HG02623 (cell line): ENCODE data around the gene KIAA0825.

Experiments used
- ATAC-seq: cut with Tn5 transposase; IDR thresholded peaks from one replicate; pipeline ENCODE4 v1.9.1; 2021; ENCODE audit warnings: moderate library complexity; ENCODE audit not compliant: unreplicated experiment

The KIAA0825 gene

DNA sequence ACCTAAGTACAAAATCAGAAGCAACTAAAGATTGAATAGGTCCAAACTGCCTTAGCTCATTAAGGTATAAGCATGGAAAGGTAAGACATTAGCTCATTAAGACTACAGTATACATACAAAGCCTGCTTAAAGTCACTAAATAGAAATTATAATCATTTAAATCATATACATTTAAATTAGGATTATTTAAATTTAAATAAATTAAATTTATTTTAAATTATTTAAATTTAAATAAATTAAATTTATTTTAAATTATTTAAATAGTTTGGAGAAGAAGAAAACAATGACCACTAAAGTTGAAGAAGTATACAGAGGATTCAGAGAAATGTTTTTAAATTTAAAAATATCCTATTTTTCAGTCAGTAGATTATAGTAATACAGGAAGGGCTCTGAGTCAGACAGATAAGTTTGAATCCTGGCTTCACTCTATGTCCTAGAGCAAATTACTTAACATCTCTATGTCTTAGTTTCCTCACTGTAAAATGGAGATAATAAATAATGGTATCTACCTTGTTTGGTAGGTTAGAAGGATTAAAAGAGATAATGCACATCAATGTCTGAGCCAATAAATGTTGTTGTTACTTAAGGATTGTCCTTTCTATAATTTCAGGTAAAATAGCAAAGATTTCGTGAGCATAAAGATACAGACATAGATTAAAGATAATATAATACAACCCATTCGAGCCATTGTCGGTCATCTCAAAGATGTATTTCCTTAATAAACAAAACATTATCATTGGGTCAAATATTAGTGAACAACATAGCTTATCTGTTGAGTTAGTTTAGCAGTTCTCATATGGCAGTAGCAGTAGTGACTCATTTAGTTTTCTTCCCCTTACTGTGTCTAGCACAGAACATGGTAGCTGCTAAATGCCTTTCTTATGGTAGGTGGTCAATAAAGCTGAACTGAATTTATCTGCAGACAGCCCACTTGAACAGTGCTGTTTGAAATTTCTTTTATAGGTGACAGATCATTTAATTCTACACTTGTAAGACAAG, 100.6 kb downstream of the KIAA0825 start:
- no peak for ATAC-seq

DNA sequence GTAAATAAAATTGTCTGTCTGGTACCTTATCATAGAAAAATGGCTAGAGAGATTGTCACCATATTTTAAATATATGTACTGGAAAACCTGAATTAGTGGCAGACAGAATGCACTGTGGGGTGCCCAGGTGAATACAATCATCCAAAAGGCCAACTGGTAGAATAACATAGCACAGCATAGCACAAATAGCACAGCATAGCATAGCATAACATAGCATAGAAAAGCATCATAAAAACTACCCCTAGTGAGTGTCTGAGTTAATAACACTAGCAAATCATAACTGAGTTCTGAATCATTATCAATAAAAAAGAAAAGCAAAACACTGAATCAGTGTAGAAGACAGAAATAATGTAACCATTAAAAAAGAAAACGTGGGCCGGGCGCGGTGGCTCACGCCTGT, 102.3 kb downstream of the KIAA0825 start:
- no peak for ATAC-seq

DNA sequence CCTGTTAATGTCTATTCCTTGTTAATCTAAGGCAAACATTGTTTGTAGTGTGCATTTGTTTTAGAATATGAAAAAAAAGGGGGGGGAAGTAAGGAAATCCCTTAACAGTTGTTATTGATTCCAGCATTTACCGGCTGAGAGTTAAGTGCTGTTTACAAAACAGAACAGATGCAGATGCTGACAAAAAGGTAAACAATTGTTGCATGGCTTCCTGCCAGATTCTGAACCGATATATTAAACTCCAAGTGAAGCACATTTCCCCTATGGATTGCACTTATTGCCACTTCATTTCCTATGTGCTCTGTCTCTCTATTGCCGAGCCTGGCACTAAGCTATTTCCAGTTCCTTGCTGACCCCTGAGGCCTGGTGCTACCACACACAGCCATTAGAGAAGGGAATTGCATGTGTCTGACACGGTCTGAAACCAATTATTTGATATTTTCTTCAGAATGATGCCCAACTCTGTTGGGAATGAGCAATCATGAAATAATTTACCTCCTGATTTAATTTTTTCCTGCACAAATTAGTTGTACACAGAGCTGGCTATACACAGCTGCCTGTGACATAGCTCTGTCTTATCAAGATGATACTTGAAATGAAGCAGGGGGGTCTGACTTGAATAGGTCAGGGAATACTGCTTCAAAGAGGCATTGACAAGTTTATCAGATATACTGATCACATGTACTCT, 109.8 kb downstream of the KIAA0825 start:
- no peak for ATAC-seq

DNA sequence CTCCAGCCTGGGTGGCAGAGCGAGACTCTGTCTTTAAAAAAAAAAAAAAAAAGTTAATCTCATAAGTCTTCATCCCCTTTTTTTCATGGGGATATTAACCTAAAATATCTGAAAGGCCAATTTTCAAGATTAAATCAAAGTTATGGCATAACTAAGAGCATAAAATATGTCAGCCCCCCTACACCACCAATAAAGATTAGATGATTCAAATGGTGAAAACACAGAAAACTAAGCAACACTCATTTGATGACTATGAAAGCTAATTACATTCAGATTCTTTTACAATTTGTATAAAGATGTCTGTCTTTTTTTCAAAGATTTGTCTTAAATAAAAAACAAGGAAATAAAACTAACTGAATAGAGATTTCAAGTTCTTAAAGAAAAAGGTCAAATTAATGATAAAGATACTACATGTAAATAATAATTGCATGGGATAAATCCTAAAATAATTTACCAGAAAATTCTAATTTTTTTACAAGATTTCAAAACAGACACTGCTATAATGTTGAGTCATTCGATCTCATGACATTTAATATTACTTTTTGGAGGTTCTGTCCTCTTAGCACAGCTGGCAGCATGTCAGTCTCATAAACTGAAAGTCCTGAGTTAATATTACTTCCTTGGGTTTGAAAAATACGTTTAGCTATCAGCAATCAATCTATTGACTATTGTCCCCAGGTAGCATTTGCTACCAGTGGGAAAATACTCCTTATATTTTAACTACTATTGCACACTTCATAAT, 112.9 kb downstream of the KIAA0825 start:
- ATAC-seq: no peak

DNA sequence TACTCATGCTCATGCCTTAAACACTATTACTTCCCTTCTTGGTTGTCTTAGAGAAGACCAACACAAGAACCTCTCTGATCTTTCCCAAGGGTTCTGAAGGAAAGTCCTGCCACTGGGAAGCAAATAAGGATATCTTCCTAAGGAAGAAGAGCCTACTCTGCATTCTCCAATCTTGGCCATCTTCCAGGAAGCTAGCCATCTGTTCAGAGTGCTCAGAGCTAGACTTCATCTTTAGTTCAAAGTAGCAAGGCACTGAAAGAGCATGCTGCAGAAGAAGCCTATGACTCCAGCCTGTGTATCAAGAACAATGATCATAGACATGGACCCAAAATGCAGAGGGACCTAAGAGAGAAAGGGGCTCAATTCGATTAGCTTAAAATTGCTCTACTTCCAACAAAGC, 114.7 kb downstream of the KIAA0825 start:
- no peak for ATAC-seq

DNA sequence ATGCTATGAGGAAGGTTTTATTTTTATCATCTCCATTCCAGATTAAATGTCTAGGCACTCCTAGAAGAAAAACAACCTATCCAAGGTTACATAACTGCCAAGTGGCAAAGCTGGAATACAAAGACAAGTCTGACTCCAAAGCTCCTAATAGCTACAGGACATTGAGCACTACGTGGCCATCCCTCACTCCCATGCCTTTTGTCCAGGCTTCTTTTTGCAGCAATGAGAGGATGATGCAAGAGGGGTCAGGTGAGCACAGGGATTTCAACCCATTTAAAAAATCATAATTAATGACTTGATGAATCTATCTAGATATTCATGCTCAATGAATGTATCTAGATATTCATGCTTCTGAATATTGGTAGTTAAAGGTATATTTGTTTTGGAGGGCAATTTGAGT, 117.0 kb downstream of the KIAA0825 start:
- no peak for ATAC-seq

DNA sequence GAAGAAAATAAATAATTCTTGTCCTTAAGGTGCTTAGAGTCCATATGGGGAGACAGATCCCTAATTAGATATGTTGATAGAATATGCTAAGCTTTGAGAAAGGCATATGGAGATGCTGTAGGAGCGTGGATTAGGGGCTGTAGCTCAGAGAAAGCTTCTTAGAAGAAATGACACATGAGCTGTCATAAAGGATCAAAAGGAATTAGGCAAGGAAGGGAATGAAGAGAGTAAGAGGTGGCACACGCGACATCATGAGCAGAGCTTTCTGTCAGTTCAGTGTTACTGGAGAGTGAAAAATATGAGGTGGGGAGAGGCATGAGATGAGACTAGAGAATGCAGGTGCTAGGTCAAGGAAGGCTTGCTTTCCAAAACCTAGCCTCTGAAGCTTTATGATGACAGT, 118.6 kb downstream of the KIAA0825 start:
- ATAC-seq: no peak

DNA sequence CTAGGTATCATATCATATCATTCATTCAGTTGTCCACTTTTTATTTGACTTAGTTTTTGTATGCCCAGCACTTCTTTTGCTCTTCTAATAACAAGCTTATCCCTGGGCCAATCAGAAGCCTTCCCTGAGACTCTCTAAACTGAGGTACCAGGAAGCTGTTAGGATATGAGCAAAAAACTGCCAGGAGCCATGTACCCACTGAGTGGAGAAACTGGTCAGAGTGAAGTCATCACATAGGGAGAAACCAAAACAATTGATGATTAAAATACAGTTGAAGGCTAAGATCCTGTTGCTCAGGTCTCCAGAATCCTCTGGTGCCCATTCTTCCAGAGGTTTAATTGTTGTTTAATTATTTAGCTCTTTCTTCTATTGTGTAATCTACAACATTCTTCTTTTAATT, 120.2 kb downstream of the KIAA0825 start:
- ATAC-seq: no peak

DNA sequence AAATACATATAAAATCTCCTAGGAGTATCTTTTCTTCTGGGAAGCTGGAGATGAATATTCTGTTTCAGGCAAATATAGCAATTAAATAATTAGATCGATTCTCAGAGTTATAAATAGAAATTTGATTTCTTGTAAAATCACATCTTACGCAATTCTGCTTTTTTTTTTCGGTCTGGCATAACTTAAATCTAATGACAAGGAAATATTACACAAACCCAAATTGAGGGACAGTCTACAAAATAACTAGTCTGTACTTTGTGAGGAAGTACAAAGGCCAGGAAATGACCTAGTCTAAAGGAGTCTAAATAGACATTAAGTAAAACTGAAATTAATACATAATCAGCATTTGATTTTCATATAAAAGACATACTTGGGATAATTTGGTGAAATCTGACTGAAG, 133.3 kb downstream of the KIAA0825 start:
- ATAC-seq: no peak

DNA sequence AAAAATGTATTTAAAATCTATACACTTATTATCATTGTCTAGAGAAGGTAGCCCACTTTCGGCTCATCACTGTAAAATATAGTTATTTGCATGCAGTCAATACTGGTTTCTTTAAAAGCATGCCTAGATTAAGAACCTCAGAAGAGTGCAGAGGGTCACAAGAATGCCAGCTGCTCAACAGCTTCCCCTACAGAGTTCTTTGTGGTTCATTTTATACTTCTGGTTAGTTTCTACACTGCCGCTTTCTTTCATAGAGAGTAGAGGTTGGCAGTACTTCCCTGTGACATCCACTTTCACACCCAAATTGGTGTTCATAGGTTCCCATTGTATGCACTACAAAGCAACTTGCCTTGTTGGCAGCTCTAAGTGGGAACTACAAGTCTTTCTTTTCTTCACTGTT, 137.3 kb downstream of the KIAA0825 start:
- ATAC-seq: no peak

DNA sequence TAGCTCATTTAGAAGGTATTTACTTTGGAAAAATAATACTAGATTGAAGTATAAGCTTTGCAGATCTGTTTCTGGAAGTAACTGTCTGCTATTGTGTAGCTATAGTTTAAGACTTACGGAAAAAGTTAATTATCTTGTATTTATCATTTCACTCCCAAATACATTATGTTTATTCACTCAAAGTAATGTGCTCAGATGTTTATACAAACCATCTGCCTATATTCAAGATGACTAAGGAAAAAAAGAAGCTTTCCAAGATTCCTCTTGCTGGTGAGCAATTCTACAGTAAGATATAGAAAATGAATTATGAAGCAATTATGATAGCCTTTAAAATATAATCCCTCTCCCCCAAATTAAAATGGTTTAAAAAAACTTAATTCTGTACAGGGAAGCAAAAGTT, 137.9 kb downstream of the KIAA0825 start:
- ATAC-seq: no peak

DNA sequence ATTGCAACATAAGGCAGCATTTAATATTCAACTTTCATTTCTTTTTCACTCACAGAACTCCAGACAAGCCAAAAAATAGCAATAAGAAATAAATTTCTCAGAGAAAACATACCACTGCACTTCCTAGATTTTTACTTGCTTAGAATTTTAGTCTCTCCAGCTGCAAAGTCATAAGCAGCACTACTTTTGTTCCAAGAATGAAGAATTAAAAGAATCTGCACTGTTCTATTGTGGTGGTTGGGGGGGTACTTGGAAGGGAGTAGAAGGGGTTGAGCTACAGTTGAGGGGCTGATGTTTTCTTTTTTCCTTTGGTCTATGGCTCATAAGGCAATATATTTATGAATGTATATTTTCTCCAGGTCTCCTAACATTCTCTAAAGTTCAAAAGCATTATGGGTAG, 144.5 kb downstream of the KIAA0825 start:
- ATAC-seq: no peak

DNA sequence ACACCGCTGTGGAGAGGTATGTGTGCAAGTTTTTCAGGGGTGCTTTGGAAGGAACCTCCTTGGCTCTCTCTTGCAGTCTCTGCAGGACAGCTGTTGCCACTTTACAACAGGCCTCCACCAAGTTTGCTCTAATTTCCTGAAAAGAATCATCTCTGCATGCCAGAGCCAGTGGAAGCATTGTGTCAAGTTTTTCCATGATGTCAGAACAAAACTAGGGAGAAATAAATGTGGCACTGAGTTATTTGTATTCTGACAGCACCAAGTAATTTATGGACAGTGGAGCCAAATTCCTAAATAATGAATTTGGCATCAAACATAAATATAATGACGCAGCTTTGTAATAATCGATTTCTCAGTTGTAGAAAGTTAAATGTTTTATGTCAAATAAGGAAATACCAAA, 146.9 kb downstream of the KIAA0825 start:
- ATAC-seq: no peak

DNA sequence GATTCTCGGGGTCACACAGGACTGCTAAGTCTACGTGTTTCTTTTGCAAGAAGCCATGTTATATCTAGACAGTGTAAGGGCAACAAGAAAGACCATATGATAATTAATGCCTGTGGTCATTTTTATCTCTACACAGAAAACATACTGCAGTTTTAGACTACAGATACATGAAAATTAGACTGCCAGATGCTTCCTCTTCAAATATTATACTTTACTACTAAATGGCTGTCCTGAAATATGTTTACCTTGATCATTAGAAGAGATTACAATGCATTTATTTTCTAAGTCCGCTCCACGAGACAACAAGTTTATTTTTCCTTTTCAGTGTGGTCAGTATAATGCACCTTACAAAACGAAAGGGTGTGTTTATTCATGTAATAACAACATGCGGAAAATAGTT, 147.6 kb downstream of the KIAA0825 start:
- ATAC-seq: no peak

DNA sequence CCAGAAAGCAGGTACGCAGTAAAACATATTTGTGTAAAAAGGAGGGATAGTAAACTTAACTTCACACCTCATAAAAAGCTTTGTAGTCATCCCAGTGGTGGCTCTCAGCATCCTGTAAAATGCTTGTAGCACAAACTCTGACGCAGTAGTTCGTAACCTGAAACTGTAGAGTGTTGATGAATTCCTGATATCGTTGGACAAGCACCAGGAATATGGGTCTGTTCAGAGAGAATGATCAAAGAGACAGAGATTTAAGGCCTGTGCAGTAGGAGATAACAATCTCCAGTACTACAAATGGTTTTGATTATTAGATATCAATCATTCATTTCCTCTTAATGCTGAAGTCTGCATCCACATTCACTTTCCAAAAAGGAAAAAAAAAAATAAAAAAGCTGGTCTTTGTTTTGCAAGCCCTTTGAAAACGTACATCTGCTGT, 148.5 kb downstream of the KIAA0825 start:
- ATAC-seq: no peak

DNA sequence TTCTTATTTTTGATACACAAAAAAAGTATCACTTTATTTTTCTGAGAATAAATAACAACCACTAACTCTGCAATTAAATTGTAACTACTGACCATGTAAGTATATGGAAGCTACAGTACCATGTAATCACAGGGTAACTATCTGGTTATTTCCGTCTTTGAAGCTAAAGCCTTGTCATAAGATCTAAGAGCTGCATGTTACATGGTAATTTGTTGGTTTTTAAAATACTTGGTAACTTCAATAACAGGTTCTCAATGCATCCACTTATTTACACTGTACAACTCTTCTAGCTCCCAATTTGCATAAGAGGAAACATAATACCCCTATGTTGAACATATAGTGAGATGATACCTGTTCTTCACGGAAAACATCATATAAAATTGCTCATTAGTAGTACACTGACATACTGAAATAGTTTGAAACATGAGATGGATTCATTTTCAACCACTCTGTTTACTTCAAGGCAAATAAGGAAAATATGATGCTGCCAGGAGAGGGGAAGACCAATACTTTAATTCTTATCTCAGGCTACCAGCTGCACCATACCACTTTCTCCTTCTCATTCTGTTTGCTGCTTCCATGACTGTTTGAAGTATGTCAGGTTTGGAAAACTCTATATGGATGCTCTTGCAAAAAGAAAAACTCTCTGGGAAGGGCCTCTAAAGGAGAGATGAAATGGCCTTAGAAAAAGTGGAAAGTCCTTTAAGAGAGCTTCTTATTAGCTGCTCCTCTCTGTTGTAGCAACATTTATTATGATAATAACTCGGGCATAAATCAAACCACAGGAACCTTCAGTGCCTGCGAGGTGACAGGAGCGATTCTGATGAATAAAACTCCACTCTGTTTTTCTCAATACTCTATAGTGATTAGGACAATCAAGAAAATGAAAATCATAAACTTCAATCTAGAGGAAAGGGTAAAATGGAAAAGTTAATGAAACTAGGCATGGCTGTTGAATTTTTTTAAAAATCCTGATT, 150.2 kb downstream of the KIAA0825 start:
- ATAC-seq: no peak

DNA sequence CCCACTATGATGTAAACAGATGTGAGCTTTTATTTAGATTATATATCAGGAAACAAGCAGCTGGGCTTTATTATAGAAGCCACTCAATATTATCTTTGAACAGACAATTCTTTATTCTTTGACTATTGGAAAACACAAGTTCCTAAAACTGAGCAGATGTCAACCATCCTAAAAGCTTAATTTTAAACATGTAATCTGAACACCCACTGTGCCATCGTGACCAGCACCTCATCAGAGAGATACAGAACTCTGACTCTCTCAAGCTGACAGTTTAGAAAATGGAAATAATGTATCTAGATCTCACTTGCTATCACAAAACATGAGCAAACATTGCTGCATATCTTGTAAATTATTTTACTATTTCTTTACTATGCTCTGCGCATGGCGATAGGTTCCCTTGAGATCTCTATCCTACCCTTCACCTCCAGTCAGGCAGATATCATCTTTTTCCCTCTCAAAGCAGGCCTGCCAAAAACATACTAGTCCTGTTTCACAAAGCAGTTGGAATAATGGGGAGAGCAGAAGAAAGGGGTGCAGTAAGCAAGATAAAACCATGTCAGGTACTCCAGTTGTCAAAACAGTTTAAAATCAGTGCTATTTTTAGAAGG, 151.0 kb downstream of the KIAA0825 start:
- ATAC-seq: no peak

DNA sequence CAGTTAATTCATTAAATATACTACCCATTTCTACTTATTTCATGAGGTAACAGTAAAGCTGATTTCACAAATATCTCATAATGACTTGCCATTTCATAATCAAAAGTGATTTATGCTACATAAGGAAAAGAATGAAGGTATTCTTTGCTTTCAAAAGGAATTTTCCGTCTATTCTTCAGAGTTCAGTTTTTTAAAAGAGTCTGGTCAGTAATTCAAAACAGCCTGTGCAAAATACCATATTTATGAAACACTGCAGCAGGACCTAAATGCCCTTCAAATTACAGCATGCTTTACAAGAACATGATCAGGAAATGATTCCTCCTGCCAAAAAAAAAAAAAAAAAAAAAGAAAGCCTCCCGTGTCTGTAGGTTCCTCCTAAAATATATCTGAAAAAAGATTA, 154.7 kb downstream of the KIAA0825 start:
- no peak for ATAC-seq

DNA sequence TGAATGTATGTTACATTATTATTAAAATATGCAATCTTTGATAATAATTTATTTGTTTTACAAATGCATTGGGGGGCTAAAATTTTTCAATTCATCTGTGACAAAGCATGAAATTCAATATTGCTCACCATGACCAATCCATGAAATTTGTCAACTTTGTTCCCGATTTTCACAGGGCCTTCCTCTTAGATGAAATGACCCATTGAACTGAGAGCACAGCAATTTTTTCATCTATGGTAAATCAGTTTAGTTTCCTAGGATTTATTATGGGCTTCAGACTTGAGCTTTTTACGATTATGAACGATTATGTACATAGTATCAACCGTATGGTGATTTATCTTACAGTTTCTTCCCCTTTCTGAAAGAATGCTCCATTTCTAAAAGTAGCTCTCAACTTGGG, 157.3 kb downstream of the KIAA0825 start:
- ATAC-seq: no peak

DNA sequence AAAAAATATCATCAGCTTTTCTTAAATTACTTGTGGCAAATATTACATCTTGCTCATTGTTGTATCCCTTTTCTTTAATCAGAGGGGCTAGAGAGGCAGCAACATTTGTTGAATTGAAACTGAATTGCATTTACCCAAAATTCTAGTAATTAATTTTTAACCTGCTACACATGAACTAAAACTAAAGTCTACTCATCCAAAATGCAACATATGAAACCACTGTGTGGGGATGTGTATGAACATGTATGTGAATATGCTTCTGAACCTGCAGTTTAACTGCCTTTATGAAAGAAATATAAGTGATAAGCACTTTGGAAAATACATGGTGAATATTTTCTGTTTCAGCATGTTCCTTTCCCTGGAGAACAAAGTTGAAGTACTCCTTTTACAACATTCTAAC, 158.5 kb downstream of the KIAA0825 start:
- ATAC-seq: no peak
